K562 (cell line): ENCODE data around the gene TTC23L. TPM values are rescaled to one million over a fixed set of nuclear protein-coding genes. Genes with fewer than 3 reads are reported as not detected.

ENCODE experiments used
- HNRNPUL1 ChIP-seq: fragments of 200-400 bp; formaldehyde crosslinking; IDR thresholded peaks from 2 replicates; pipeline ENCODE4 v1.6.1; 2017; ENCODE audit warnings: low read length
- MAZ ChIP-seq, 2 experiments: fragments of 450-650 bp in 1 of 2; sonication (generic) in 1 of 2; formaldehyde crosslinking; IDR thresholded peaks in 1 of 2; conservative IDR thresholded peaks in 1 of 2; 2 replicates each; pipeline versions ENCODE4 v1.4.0 to v1.5.0; 2020; ENCODE audit warnings: mild to moderate bottlenecking in 1 of 2, missing genetic modification reagents in 1 of 2
- SMARCA5 ChIP-seq: fragments of 450-650 bp; IDR thresholded peaks from 2 replicates; pipeline ENCODE4 v1.6.1; 2016
- SMARCB1 ChIP-seq: IDR thresholded peaks from 2 replicates; pipeline ENCODE4 v1.6.1; 2011; ENCODE audit warnings: improper control_type of control experiment, low read depth; ENCODE audit not compliant: insufficient read length
- ZNF717 ChIP-seq: fragments of 250-450 bp; sonication (Bioruptor Pico); IDR thresholded peaks from 2 replicates; pipeline ENCODE4 v1.5.0; 2021
- polyA plus RNA-seq, 8 experiments: library from polyadenylated mRNA; depleted of rRNA in 4 of 8; stranded (reverse) in 5 of 8; unstranded in 3 of 8; fragments of >200 nt; fragmentation: Nextera tagmentation in 2 of 8; fragmentation: Illumina TruSeq in 1 of 8; extraction: Ambion mirVana in 2 of 8; extraction: Trizol in 1 of 8; gene quantifications; 2 replicates each; pipeline versions ENCODE4 v1.2.1 to v1.2.3, GENCODE V29; 2011 to 2014; ENCODE audit warnings: inconsistent platforms in 1 of 8, missing spikeins in 1 of 8
- total RNA-seq, 7 experiments: library from RNA; depleted of rRNA in 6 of 7; stranded (reverse); fragments of >200 nt in 6 of 7; fragmentation: Illumina TruSeq in 2 of 7; extraction: Trizol in 2 of 7; gene quantifications; 2 replicates each; pipeline versions ENCODE4 v1.2.1 to v1.2.3, GENCODE V29; 2011 to 2021; ENCODE audit warnings: low replicate concordance in 1 of 7
- TF ChIP-seq, protein P1 (sequence below): fragments of 250-450 bp; sonication (Bioruptor Pico); IDR thresholded peaks from 2 replicates; pipeline ENCODE4 v1.4.0; 2020; ENCODE audit warnings: mild to moderate bottlenecking, moderate library complexity
- TF ChIP-seq, protein P2 (sequence below), 2 experiments: fragments of 450-650 bp in 1 of 2; sonication (generic) in 1 of 2; formaldehyde crosslinking in 1 of 2; IDR thresholded peaks; 2 replicates each; pipeline versions ENCODE4 v1.7.1 to v1.9.0; 2016 to 2022; ENCODE audit warnings: inconsistent platforms in 1 of 2, mild to moderate bottlenecking in 1 of 2, missing genetic modification reagents in 1 of 2
- TF ChIP-seq, protein P3 (sequence below), 2 experiments: fragments of 150-350 bp in 1 of 2; IDR thresholded peaks; 2 replicates each; pipeline ENCODE4 v1.6.1; 2012 to 2016; ENCODE audit warnings: low read depth in 2 of 2, low read length in 2 of 2, mild to moderate bottlenecking in 1 of 2, moderate library complexity in 1 of 2

TTC23L gene
- total and polyA plus RNA-seq, 9 of the 15 experiments (the other 6 are each of a cell fraction or from before 2014, with no cell fraction given), result 0.03 to 0.32 (median 0.14) TPM; not detected in 2

DNA sequence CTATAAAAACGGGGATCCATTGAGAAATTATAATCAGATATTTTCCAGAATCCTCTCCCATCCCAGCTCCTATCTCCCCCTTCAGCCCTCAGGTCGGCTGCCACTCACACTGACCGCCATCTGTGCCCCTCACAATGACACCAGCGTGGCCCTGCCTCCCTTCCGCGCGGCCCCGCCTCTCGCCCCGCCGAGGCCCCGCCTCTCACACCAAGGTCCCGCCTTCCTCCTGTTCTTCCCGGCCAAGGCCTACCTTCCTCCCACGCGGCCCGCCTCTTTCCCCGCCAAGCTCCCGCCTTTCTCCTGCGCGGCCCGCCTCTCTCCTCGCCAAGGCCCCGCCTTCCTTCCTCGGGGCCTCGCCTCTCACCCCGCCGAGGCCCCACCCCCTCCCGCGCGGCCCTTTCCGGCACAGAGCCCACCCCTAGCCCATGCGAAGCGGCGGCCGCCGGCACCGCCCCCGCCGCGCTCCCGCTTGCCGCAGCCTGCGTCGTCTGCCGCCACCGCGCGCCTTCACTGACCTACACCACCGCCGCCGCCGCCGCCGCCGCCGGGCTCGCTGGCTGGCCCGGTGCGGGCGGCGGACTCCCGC, 90.3 kb downstream of the TTC23L start, which contains the start of gene DNAJC21 (continued):
- TF ChIP-seq, protein P1, sequence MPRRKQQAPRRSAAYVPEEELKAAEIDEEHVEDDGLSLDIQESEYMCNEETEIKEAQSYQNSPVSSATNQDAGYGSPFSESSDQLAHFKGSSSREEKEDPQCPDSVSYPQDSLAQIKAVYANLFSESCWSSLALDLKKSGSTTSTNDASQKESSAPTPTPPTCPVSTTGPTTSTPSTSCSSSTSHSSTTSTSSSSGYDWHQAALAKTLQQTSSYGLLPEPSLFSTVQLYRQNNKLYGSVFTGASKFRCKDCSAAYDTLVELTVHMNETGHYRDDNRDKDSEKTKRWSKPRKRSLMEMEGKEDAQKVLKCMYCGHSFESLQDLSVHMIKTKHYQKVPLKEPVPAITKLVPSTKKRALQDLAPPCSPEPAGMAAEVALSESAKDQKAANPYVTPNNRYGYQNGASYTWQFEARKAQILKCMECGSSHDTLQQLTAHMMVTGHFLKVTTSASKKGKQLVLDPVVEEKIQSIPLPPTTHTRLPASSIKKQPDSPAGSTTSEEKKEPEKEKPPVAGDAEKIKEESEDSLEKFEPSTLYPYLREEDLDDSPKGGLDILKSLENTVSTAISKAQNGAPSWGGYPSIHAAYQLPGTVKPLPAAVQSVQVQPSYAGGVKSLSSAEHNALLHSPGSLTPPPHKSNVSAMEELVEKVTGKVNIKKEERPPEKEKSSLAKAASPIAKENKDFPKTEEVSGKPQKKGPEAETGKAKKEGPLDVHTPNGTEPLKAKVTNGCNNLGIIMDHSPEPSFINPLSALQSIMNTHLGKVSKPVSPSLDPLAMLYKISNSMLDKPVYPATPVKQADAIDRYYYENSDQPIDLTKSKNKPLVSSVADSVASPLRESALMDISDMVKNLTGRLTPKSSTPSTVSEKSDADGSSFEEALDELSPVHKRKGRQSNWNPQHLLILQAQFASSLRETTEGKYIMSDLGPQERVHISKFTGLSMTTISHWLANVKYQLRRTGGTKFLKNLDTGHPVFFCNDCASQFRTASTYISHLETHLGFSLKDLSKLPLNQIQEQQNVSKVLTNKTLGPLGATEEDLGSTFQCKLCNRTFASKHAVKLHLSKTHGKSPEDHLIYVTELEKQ (CRISPR knock-in tag), result no peak
- no peak for TF ChIP-seq SMARCA5
- TF ChIP-seq, protein P2, sequence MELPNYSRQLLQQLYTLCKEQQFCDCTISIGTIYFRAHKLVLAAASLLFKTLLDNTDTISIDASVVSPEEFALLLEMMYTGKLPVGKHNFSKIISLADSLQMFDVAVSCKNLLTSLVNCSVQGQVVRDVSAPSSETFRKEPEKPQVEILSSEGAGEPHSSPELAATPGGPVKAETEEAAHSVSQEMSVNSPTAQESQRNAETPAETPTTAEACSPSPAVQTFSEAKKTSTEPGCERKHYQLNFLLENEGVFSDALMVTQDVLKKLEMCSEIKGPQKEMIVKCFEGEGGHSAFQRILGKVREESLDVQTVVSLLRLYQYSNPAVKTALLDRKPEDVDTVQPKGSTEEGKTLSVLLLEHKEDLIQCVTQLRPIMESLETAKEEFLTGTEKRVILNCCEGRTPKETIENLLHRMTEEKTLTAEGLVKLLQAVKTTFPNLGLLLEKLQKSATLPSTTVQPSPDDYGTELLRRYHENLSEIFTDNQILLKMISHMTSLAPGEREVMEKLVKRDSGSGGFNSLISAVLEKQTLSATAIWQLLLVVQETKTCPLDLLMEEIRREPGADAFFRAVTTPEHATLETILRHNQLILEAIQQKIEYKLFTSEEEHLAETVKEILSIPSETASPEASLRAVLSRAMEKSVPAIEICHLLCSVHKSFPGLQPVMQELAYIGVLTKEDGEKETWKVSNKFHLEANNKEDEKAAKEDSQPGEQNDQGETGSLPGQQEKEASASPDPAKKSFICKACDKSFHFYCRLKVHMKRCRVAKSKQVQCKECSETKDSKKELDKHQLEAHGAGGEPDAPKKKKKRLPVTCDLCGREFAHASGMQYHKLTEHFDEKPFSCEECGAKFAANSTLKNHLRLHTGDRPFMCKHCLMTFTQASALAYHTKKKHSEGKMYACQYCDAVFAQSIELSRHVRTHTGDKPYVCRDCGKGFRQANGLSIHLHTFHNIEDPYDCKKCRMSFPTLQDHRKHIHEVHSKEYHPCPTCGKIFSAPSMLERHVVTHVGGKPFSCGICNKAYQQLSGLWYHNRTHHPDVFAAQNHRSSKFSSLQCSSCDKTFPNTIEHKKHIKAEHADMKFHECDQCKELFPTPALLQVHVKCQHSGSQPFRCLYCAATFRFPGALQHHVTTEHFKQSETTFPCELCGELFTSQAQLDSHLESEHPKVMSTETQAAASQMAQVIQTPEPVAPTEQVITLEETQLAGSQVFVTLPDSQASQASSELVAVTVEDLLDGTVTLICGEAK (IDR thresholded peaks at IDR 0.05), result no peak
- TF ChIP-seq, protein P2 (CRISPR knock-in tag; IDR thresholded peaks at IDR 0.05), result no peak
- TF ChIP-seq MAZ (CRISPR knock-in tag; conservative IDR thresholded peaks at IDR 0.05 in 1 of 2, IDR thresholded peaks at IDR 0.05 in 1 of 2), result peak in 1 of 2 experiments; percentile 64; a peak in 3 of 4 replicates
- no peak for TF ChIP-seq SMARCB1
- TF ChIP-seq, protein P3, sequence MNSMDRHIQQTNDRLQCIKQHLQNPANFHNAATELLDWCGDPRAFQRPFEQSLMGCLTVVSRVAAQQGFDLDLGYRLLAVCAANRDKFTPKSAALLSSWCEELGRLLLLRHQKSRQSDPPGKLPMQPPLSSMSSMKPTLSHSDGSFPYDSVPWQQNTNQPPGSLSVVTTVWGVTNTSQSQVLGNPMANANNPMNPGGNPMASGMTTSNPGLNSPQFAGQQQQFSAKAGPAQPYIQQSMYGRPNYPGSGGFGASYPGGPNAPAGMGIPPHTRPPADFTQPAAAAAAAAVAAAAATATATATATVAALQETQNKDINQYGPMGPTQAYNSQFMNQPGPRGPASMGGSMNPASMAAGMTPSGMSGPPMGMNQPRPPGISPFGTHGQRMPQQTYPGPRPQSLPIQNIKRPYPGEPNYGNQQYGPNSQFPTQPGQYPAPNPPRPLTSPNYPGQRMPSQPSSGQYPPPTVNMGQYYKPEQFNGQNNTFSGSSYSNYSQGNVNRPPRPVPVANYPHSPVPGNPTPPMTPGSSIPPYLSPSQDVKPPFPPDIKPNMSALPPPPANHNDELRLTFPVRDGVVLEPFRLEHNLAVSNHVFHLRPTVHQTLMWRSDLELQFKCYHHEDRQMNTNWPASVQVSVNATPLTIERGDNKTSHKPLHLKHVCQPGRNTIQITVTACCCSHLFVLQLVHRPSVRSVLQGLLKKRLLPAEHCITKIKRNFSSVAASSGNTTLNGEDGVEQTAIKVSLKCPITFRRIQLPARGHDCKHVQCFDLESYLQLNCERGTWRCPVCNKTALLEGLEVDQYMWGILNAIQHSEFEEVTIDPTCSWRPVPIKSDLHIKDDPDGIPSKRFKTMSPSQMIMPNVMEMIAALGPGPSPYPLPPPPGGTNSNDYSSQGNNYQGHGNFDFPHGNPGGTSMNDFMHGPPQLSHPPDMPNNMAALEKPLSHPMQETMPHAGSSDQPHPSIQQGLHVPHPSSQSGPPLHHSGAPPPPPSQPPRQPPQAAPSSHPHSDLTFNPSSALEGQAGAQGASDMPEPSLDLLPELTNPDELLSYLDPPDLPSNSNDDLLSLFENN (IDR thresholded peaks at IDR 0.05; ENCODE audit: low read depth in 2 of 2, low read length in 2 of 2), result 0 out of 4 replicates have a peak, but pooled peaks of 1 of the 2 experiments have one; percentile 3
- no peak for TF ChIP-seq ZNF717 (CRISPR knock-in tag)
- no peak for TF ChIP-seq HNRNPUL1
